HEK293 (cell line): Measurements from ENCODE around the gene PDLIM1.
A peak's percentile ranks its signal among the peaks of the same experiment; 100 is the strongest.

Experiments used
- CTCF ChIA-PET: fragments of 350-600 bp; formaldehyde crosslinking; extraction: SDS; loops from one replicate; lab custom pipeline; 2021; ENCODE audit warnings: antibody characterized with exemption; lab: Yijun Ruan, JAX
- POLR2A ChIA-PET: fragments of 300-600 bp; formaldehyde crosslinking; extraction: SDS; loops from one replicate; lab custom pipeline; 2020; ENCODE audit warnings: antibody characterized with exemption, inconsistent platforms; lab: Yijun Ruan, JAX
- H3K27ac ChIP-seq: fragments of 200-500 bp; sonication (Bioruptor generic); 2 replicates; pipeline ENCODE4 v1.5.1; 2014; ENCODE audit warnings: low read depth, low read length, control low read depth, inconsistent platforms; ENCODE audit errors: extremely low read depth
- H3K36me3 ChIP-seq, 2 experiments: fragments of 200-500 bp in 1 of 2; sonication (Bioruptor generic) in 1 of 2; 1 replicate in 1 of 2; 2 replicates in 1 of 2; pipeline ENCODE4 v1.5.1; 2014 to 2017; ENCODE audit warnings: inconsistent platforms in 2 of 2, low read length in 2 of 2; ENCODE audit not compliant: control insufficient read depth in 2 of 2, insufficient read depth in 1 of 2
- H3K4me1 ChIP-seq: fragments of 200-500 bp; sonication (Bioruptor generic); 2 replicates; pipeline ENCODE4 v1.5.1; 2014; ENCODE audit warnings: mild to moderate bottlenecking, low read length, inconsistent platforms; ENCODE audit not compliant: control insufficient read depth, insufficient read depth
- H3K4me3 ChIP-seq: 2 replicates; pipeline ENCODE4 v1.5.1; 2011; ENCODE audit warnings: low read depth, mild to moderate bottlenecking, control low read depth, low read length, moderate library complexity
- H3K9me3 ChIP-seq: fragments of 200-500 bp; sonication (Bioruptor generic); 2 replicates; pipeline ENCODE4 v1.5.1; 2014; ENCODE audit warnings: low read depth, low read length, inconsistent platforms; ENCODE audit not compliant: control insufficient read depth, insufficient read depth
- EGR2 ChIP-seq: fragments of 450-650 bp; formaldehyde crosslinking; IDR thresholded peaks from 2 replicates; pipeline ENCODE4 v1.5.1; 2016; ENCODE audit warnings: low read depth, missing biosample characterization, missing genetic modification characterization
- KLF1 ChIP-seq: fragments of 450-650 bp; formaldehyde crosslinking; IDR thresholded peaks from 2 replicates; pipeline ENCODE4 v1.5.1; 2016; ENCODE audit warnings: missing biosample characterization, missing genetic modification characterization
- PRDM1 ChIP-seq: fragments of 450-650 bp; formaldehyde crosslinking; IDR thresholded peaks from 2 replicates; pipeline ENCODE4; 2016; ENCODE audit warnings: missing biosample characterization, missing genetic modification characterization
- REPIN1 ChIP-seq: fragments of 450-650 bp; formaldehyde crosslinking; IDR thresholded peaks from 2 replicates; pipeline ENCODE4 v1.5.1; 2017; ENCODE audit warnings: missing biosample characterization, missing genetic modification characterization, low read depth
- YY2 ChIP-seq: fragments of 450-650 bp; formaldehyde crosslinking; IDR thresholded peaks from 2 replicates; pipeline ENCODE4 v1.5.1; 2016; ENCODE audit warnings: missing biosample characterization, missing genetic modification characterization
- ZBTB48 ChIP-seq: fragments of 450-650 bp; formaldehyde crosslinking; IDR thresholded peaks from 2 replicates; pipeline ENCODE4 v1.5.1; 2016; ENCODE audit warnings: missing biosample characterization, missing genetic modification characterization
- ZIC2 ChIP-seq: fragments of 450-650 bp; formaldehyde crosslinking; IDR thresholded peaks from 2 replicates; pipeline ENCODE4 v1.5.1; 2016; ENCODE audit warnings: missing biosample characterization, missing genetic modification characterization
- ZNF239 ChIP-seq: fragments of 450-650 bp; formaldehyde crosslinking; IDR thresholded peaks from 2 replicates; pipeline ENCODE4 v1.5.1; 2016; ENCODE audit warnings: missing biosample characterization, missing genetic modification characterization
- ZNF560 ChIP-seq: fragments of 450-650 bp; formaldehyde crosslinking; IDR thresholded peaks from 2 replicates; pipeline ENCODE4 v1.5.1; 2017; ENCODE audit warnings: missing biosample characterization, missing genetic modification characterization, borderline replicate concordance
- ZNF585B ChIP-seq: fragments of 450-650 bp; formaldehyde crosslinking; IDR thresholded peaks from 2 replicates; pipeline ENCODE4 v1.5.1; 2016; ENCODE audit warnings: missing biosample characterization, missing genetic modification characterization
- ZNF600 ChIP-seq: fragments of 450-650 bp; formaldehyde crosslinking; IDR thresholded peaks from 2 replicates; pipeline ENCODE4 v1.5.1; 2016; ENCODE audit warnings: missing biosample characterization, missing genetic modification characterization
- ZNF664 ChIP-seq: fragments of 450-650 bp; formaldehyde crosslinking; IDR thresholded peaks from 2 replicates; pipeline ENCODE4 v1.5.1; 2016; ENCODE audit warnings: missing biosample characterization, missing genetic modification characterization
- TF ChIP-seq, protein P1 (sequence below): fragments of 450-650 bp; formaldehyde crosslinking; IDR thresholded peaks from 2 replicates; pipeline ENCODE4 v1.5.1; 2016; ENCODE audit warnings: missing biosample characterization, missing genetic modification characterization, borderline replicate concordance
- TF ChIP-seq, protein P2 (sequence below): fragments of 450-650 bp; formaldehyde crosslinking; IDR thresholded peaks from 2 replicates; pipeline ENCODE4 v1.5.1; 2017; ENCODE audit warnings: missing biosample characterization, missing genetic modification characterization
- TF ChIP-seq, protein P3 (sequence below): fragments of 450-650 bp; formaldehyde crosslinking; IDR thresholded peaks from 2 replicates; pipeline ENCODE4 v1.5.1; 2016; ENCODE audit warnings: missing biosample characterization, missing genetic modification characterization

The PDLIM1 gene

DNA sequence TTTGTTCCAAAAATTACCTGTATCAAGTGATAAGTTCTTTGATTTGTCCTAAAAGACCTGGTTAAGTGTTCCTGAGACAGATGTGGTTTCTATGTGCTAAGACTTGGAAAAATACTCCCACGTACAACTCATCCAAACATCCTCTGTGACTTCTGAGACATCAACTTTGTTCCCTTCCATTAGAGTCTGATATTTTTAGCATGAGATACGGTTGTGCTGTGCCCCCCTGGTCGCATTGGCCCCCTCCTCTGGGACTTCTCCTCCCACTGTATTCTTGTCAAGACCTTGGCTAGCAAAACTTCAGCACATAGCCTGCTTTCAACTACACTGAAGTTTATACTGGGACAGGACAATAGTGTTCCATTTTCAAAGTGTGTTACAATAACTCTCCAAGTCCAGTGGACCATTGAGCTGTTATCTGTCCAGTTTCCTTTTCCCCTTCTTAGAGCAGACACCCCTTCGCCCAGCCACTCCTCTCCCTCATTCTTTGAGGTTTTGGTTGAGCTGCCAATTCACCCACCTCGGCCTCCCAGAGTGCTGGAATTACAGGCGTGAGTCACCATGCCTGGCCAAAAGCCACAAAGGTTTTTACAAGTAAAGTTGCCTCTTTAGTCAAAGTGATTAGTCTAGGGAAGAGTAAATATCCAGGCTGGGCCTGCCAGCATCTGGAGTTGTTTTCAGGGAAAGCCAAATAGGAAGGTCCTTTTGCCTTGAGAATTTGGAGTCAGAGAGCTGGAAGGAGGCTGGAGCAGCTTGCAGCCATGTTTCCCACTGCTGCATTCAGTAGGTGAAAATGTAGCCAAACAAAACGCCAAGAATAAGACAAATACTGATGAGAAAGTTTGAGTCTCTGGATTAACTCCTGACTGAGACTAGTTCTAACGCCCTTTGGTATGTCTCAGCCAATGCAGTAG is 17.8 kb upstream of the PDLIM1 start (continued):
- TF ChIP-seq ZIC2 (tag by site-specific recombination) = peak; percentile 58
- no peak for TF ChIP-seq REPIN1 (tag by site-specific recombination)
- TF ChIP-seq, protein P1, sequence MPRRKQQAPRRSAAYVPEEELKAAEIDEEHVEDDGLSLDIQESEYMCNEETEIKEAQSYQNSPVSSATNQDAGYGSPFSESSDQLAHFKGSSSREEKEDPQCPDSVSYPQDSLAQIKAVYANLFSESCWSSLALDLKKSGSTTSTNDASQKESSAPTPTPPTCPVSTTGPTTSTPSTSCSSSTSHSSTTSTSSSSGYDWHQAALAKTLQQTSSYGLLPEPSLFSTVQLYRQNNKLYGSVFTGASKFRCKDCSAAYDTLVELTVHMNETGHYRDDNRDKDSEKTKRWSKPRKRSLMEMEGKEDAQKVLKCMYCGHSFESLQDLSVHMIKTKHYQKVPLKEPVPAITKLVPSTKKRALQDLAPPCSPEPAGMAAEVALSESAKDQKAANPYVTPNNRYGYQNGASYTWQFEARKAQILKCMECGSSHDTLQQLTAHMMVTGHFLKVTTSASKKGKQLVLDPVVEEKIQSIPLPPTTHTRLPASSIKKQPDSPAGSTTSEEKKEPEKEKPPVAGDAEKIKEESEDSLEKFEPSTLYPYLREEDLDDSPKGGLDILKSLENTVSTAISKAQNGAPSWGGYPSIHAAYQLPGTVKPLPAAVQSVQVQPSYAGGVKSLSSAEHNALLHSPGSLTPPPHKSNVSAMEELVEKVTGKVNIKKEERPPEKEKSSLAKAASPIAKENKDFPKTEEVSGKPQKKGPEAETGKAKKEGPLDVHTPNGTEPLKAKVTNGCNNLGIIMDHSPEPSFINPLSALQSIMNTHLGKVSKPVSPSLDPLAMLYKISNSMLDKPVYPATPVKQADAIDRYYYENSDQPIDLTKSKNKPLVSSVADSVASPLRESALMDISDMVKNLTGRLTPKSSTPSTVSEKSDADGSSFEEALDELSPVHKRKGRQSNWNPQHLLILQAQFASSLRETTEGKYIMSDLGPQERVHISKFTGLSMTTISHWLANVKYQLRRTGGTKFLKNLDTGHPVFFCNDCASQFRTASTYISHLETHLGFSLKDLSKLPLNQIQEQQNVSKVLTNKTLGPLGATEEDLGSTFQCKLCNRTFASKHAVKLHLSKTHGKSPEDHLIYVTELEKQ = peak; percentile 76
- TF ChIP-seq ZNF585B (tag by site-specific recombination) = no peak
- no peak for TF ChIP-seq ZBTB48 (tag by site-specific recombination)
- peak; percentile 92 for TF ChIP-seq ZNF600 (tag by site-specific recombination)
- TF ChIP-seq, protein P2, sequence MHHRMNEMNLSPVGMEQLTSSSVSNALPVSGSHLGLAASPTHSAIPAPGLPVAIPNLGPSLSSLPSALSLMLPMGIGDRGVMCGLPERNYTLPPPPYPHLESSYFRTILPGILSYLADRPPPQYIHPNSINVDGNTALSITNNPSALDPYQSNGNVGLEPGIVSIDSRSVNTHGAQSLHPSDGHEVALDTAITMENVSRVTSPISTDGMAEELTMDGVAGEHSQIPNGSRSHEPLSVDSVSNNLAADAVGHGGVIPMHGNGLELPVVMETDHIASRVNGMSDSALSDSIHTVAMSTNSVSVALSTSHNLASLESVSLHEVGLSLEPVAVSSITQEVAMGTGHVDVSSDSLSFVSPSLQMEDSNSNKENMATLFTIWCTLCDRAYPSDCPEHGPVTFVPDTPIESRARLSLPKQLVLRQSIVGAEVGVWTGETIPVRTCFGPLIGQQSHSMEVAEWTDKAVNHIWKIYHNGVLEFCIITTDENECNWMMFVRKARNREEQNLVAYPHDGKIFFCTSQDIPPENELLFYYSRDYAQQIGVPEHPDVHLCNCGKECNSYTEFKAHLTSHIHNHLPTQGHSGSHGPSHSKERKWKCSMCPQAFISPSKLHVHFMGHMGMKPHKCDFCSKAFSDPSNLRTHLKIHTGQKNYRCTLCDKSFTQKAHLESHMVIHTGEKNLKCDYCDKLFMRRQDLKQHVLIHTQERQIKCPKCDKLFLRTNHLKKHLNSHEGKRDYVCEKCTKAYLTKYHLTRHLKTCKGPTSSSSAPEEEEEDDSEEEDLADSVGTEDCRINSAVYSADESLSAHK (tag by site-specific recombination) = peak; percentile 79
- TF ChIP-seq KLF1 (tag by site-specific recombination) = peak; percentile 66
- TF ChIP-seq ZNF239 (tag by site-specific recombination) = no peak

DNA sequence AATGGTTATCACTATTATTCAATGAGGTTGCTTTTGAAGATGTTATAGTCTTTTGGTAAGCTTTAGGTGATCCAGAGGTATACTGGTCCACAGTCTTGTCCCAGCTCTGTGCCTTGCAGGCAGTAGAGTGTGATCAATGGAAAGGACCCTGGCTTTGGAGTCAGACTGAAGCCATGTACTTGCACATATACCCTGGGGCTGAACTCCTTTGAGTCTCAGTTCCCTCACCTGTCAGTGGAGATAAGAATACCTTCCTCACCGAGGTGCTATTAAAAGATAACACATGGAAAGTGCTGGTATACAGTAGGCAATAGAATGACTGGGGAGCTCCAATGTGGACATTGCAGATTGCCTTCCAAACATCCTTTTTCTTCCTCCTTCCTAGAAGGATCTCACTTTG is 16.0 kb upstream of the PDLIM1 start:
- TF ChIP-seq ZNF664 (tag by site-specific recombination) = peak; percentile 86
- no peak for TF ChIP-seq PRDM1 (tag by site-specific recombination)
- ChIA-PET POLR2A (no interaction called here), CTCF (interaction anchor here (2.8 kb wide), 1 partner anchor 60 kb away, joined by 11 read pairs; no protein-coding TSS in a partner anchor)
- Histone ChIP-seq H3K4me1 (peaks cover 16% of the 10 kb centered on the region), H3K4me3 (no peak overlapping the region), H3K27ac (no peak overlapping the region), H3K9me3 (no peaks in the 10 kb centered on the region), H3K36me3 (no peaks in the 10 kb centered on the region)

DNA sequence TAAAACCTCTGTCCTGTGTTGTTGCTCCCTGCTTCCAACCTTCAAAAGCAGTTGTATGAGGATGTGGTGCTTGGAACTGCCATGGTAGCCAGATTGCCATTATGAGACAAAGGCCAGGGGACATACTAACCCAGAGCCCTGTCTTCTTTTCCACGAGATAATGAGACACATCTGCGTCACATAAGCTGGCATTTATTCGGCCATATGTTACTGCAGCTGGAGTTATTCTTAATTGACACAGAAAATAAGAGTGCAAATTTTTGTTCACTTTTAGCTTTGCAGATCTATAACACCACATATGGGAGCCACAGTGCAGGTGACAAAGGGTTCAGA is 15.5 kb upstream of the PDLIM1 start:
- CTCF ChIA-PET = no interaction called here
- TF ChIP-seq YY2 (tag by site-specific recombination) (no peak), ZNF560 (no peak), EGR2 (tag by site-specific recombination) (no peak)
- TF ChIP-seq, protein P3, sequence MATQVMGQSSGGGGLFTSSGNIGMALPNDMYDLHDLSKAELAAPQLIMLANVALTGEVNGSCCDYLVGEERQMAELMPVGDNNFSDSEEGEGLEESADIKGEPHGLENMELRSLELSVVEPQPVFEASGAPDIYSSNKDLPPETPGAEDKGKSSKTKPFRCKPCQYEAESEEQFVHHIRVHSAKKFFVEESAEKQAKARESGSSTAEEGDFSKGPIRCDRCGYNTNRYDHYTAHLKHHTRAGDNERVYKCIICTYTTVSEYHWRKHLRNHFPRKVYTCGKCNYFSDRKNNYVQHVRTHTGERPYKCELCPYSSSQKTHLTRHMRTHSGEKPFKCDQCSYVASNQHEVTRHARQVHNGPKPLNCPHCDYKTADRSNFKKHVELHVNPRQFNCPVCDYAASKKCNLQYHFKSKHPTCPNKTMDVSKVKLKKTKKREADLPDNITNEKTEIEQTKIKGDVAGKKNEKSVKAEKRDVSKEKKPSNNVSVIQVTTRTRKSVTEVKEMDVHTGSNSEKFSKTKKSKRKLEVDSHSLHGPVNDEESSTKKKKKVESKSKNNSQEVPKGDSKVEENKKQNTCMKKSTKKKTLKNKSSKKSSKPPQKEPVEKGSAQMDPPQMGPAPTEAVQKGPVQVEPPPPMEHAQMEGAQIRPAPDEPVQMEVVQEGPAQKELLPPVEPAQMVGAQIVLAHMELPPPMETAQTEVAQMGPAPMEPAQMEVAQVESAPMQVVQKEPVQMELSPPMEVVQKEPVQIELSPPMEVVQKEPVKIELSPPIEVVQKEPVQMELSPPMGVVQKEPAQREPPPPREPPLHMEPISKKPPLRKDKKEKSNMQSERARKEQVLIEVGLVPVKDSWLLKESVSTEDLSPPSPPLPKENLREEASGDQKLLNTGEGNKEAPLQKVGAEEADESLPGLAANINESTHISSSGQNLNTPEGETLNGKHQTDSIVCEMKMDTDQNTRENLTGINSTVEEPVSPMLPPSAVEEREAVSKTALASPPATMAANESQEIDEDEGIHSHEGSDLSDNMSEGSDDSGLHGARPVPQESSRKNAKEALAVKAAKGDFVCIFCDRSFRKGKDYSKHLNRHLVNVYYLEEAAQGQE (tag by site-specific recombination) = no peak
- H3K9me3 ChIP-seq = no peaks in the 10 kb centered on the region
- POLR2A ChIA-PET = interaction anchor here (1.0 kb wide), 1 partner anchor 17 kb away, joined by 3 read pairs; no protein-coding TSS in a partner anchor
- no peak overlapping the region for H3K27ac ChIP-seq
- H3K36me3 ChIP-seq = no peaks in the 10 kb centered on the region
- no peak overlapping the region for H3K4me3 ChIP-seq
- H3K4me1 ChIP-seq = peaks cover 16% of the 10 kb centered on the region
